MCF 10A (cell line): ENCODE data around the gene UROS. TPM values are rescaled to one million over a fixed set of nuclear protein-coding genes. Genes with fewer than 3 reads are reported as not detected.

Experiments used
- BruUV-seq: library from RNA; stranded (reverse); fragments of 400-500 nt; replicated peaks from 2 replicates; lab custom pipeline; 2021; lab: Mats Ljungman, UMichigan
- CTCF ChIA-PET: fragments of 300-600 bp; sonication (Branson Sonifier 250); formaldehyde crosslinking; extraction: SDS; loops from one replicate; lab custom pipeline; 2021; ENCODE audit warnings: antibody characterized with exemption, inconsistent platforms; lab: Yijun Ruan, JAX
- POLR2A ChIA-PET: fragments of 300-600, 350-650 bp; sonication (Branson Sonifier 250); formaldehyde crosslinking; extraction: SDS; loops from one replicate; lab custom pipeline; 2020; ENCODE audit warnings: antibody characterized with exemption, inconsistent platforms; lab: Yijun Ruan, JAX
- DNase-seq: peaks from one replicate; pipeline ENCODE4 v3.0.0-alpha.2; 2018; ENCODE audit not compliant: unreplicated experiment
- H3K27ac Mint-ChIP-seq: one replicate; pipeline ENCODE4 v1.8.0; 2022; ENCODE audit warnings: mild to moderate bottlenecking, low read depth, mixed read lengths; ENCODE audit not compliant: unreplicated experiment
- H3K27me3 Mint-ChIP-seq: one replicate; pipeline ENCODE4 v1.8.0; 2022; ENCODE audit warnings: mixed read lengths; ENCODE audit not compliant: insufficient read depth, unreplicated experiment
- H3K36me3 Mint-ChIP-seq: one replicate; pipeline ENCODE4 v1.8.0; 2022; ENCODE audit warnings: mild to moderate bottlenecking, moderate library complexity, mixed read lengths; ENCODE audit not compliant: insufficient read depth, unreplicated experiment
- H3K4me1 Mint-ChIP-seq: one replicate; pipeline ENCODE4 v1.8.0; 2022; ENCODE audit warnings: mixed read lengths; ENCODE audit not compliant: insufficient read depth, unreplicated experiment
- H3K4me3 Mint-ChIP-seq: one replicate; pipeline ENCODE4 v1.8.0; 2022; ENCODE audit warnings: mild to moderate bottlenecking, moderate library complexity, mixed read lengths; ENCODE audit not compliant: unreplicated experiment
- H3K9me3 Mint-ChIP-seq: one replicate; pipeline ENCODE4 v1.8.0; 2022; ENCODE audit warnings: mixed read lengths; ENCODE audit not compliant: unreplicated experiment
- intact Hi-C: fragments of 100-400 bp; cut with micrococcal nuclease; formaldehyde crosslinking; loops from 2 replicates; pipeline ENCODE4 v1.14.1; 2022
- total RNA-seq: library from RNA; stranded (reverse); gene quantifications from 2 replicates; pipeline ENCODE4 v1.2.3, GENCODE V29; 2022
- TF ChIP-seq, protein P1 (sequence below): fragments of 200-600 bp; IDR thresholded peaks from one replicate; pipeline ENCODE4 v1.8.0; 2022; ENCODE audit warnings: antibody characterized with exemption, mild to moderate bottlenecking; ENCODE audit not compliant: unreplicated experiment

The UROS gene
- total RNA-seq, 1 experiment from 2014 or later = 64.4 TPM

DNA sequence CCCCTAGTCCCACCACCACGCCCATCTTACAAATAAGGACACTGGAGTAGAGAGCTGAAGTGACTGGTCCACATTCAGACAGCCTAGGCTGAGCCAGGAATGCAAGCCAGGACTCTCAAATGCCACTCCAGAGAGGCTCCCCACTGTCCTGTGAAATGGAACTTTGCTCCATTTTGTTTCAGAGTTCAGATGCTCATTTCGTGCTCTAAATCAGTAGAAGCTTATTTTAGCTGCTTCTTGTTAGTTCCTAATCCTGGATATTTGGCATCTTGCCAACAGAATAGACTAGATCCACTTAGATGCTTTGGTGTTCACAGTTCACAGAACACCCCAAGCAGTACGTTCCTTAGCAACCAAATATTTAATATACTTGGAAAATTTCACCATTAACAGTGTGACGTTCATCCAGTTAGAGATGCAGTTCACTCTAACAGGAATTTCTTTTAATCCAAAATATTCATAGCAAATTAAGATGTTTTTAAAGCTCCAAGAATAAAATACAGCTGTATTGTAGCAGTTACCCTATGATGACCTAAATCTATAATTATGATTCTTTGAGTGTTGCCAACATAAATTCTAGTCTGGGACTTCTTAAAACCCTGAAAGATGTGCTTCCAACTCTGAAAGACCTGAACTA is 54.7 kb downstream of the UROS start:
- CTCF ChIA-PET = no interaction called here

DNA sequence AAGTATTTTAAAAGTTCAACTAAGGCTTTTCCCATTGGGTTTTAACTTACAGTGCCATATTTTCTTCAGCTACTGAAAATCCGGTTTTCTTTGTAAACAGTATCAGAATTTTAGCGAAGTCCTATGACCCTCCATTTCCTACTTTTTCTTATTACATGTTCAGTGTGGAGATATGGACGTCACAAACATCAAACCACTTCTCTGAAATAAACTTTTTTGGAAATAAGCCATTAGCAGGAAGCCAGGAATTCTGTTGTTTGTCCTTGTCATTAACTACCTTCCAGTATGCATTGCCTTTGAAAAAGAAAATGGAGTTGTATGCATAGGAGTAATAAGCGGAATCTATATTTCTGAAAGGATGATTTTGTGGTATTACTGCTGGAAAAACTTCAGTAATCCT is 56.5 kb downstream of the UROS start:
- Mint-ChIP-seq H3K36me3 (peaks cover 49% of the 10 kb centered on the region), H3K4me3 (no peak overlapping the region), H3K27ac (no peak overlapping the region), H3K4me1 (no peaks in the 10 kb centered on the region), H3K9me3 (no peaks in the 10 kb centered on the region), H3K27me3 (no peaks in the 10 kb centered on the region)
- no peak for DNase-seq
- no TSS peak for BruUV-seq
- CTCF ChIA-PET = no interaction called here
- POLR2A ChIA-PET = no interaction called here
- TF ChIP-seq, protein P1, sequence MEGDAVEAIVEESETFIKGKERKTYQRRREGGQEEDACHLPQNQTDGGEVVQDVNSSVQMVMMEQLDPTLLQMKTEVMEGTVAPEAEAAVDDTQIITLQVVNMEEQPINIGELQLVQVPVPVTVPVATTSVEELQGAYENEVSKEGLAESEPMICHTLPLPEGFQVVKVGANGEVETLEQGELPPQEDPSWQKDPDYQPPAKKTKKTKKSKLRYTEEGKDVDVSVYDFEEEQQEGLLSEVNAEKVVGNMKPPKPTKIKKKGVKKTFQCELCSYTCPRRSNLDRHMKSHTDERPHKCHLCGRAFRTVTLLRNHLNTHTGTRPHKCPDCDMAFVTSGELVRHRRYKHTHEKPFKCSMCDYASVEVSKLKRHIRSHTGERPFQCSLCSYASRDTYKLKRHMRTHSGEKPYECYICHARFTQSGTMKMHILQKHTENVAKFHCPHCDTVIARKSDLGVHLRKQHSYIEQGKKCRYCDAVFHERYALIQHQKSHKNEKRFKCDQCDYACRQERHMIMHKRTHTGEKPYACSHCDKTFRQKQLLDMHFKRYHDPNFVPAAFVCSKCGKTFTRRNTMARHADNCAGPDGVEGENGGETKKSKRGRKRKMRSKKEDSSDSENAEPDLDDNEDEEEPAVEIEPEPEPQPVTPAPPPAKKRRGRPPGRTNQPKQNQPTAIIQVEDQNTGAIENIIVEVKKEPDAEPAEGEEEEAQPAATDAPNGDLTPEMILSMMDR = no peak
- intact Hi-C loops = no loop called here

More for the DNA sequence above, 54.7 kb downstream of the UROS start:
- Mint-ChIP-seq H3K27ac (no peak overlapping the region), H3K9me3 (no peaks in the 10 kb centered on the region), H3K4me3 (no peak overlapping the region), H3K27me3 (no peaks in the 10 kb centered on the region), H3K36me3 (peaks cover 34% of the 10 kb centered on the region), H3K4me1 (no peaks in the 10 kb centered on the region)
- intact Hi-C loops = no loop called here
- POLR2A ChIA-PET = no interaction called here
- DNase-seq = peak; percentile 22
- no TSS peak for BruUV-seq
- TF ChIP-seq, protein P1 = no peak

DNA sequence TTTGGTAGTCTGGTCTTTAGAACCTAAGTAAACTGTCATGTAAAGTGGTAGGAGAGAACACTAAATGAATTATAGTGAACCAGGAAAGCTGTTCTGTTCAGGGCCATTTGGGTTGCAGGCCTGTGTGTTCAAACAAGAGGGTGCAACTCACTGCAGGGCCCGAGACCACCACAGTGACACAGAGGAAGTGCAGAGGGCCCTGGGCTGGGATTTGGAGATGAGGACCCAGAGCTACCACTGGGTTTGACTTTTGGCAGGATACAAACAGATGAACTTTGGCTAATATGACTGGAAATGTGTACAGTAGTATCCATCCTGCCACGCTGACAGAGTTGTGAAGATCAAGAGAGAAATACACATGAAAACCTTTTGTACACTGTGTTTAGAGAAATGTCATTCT is 57.2 kb downstream of the UROS start:
- Mint-ChIP-seq H3K4me1 (no peaks in the 10 kb centered on the region), H3K9me3 (no peaks in the 10 kb centered on the region), H3K27me3 (no peaks in the 10 kb centered on the region), H3K4me3 (no peak overlapping the region), H3K36me3 (peaks cover 56% of the 10 kb centered on the region), H3K27ac (no peak overlapping the region)
- CTCF ChIA-PET = interaction anchor here (0.7 kb wide), 1 partner anchor 718 kb away, joined by 3 read pairs; no protein-coding TSS in a partner anchor
- TF ChIP-seq, protein P1 = no peak
- no TSS peak for BruUV-seq
- DNase-seq = no peak
- POLR2A ChIA-PET = no interaction called here
- intact Hi-C loops = no loop called here

GRCh38 chr10:125762692-125763648 is 60.1 kb downstream of the UROS start:
- BruUV-seq = no TSS peak
- TF ChIP-seq, protein P1 = no peak
- no peak overlapping the region for H3K4me3 Mint-ChIP-seq
- H3K27ac Mint-ChIP-seq = no peak overlapping the region
- DNase-seq = no peak
- H3K27me3 Mint-ChIP-seq = no peaks in the 10 kb centered on the region
- H3K9me3 Mint-ChIP-seq = no peaks in the 10 kb centered on the region
- no peaks in the 10 kb centered on the region for H3K4me1 Mint-ChIP-seq
- ChIA-PET POLR2A (no interaction called here), CTCF (no interaction called here)
- H3K36me3 Mint-ChIP-seq = peaks cover 78% of the 10 kb centered on the region
- intact Hi-C loops = no loop called here
